NCI-H1436 (cell line): ENCODE measurements around the gene PANX1.
A peak's percentile ranks its signal among the peaks of the same experiment; 100 is the strongest.
"Not testable (repeated sequence)": the region's sequence is repeated elsewhere in the genome, so short reads cannot be mapped to it uniquely, and the experiment has no call there.

ENCODE experiments used
- DNase-seq: peaks from one replicate; lab custom pipeline; 2025; lab: John Stamatoyannopoulos, UW

The PANX1 gene

GRCh38 chr11:94128746-94129511, at the start of gene PANX1:
PANX1 (plus strand) TSS chr11:94128841; CDS start chr11:94129313, 472 bp downstream.
- peak; percentile 86 for DNase-seq

GRCh38 chr11:94084164-94084563, 44.5 kb upstream of the PANX1 start:
- no peak for DNase-seq

GRCh38 chr11:94088906-94089305, 39.7 kb upstream of the PANX1 start:
- DNase-seq, result no peak

- DNase-seq, result no peak
Measured at GRCh38 chr11:94089341-94089740, 39.3 kb upstream of the PANX1 start.

- no peak for DNase-seq
Measured at GRCh38 chr11:94090401-94090800, 38.2 kb upstream of the PANX1 start.

- DNase-seq, result no peak
Measured at GRCh38 chr11:94091091-94091490, 37.5 kb upstream of the PANX1 start.

- DNase-seq, result no peak
Measured at GRCh38 chr11:94100253-94100652, 28.4 kb upstream of the PANX1 start.

- DNase-seq, result no peak
Measured at GRCh38 chr11:94103471-94103870, 25.2 kb upstream of the PANX1 start.

- DNase-seq, result no peak
Measured at GRCh38 chr11:94104734-94105133, 23.9 kb upstream of the PANX1 start.

- DNase-seq, result no peak
Measured at GRCh38 chr11:94106716-94107115, 21.9 kb upstream of the PANX1 start.

- no peak for DNase-seq
Measured at GRCh38 chr11:94107363-94107762, 21.3 kb upstream of the PANX1 start.

- no peak for DNase-seq
Measured at GRCh38 chr11:94111241-94111640, 17.4 kb upstream of the PANX1 start.

- no peak for DNase-seq
Measured at GRCh38 chr11:94111660-94112059, 17.0 kb upstream of the PANX1 start.

GRCh38 chr11:94112206-94112953, 16.3 kb upstream of the PANX1 start:
- DNase-seq, result no peak

- DNase-seq, result no peak
Measured at GRCh38 chr11:94117197-94117574, 11.5 kb upstream of the PANX1 start.

GRCh38 chr11:94117871-94118270, 10.8 kb upstream of the PANX1 start:
- no peak for DNase-seq

- not testable (repeated sequence) for DNase-seq
Measured at GRCh38 chr11:94119676-94120075, 9.0 kb upstream of the PANX1 start.

GRCh38 chr11:94120516-94120915, 8.1 kb upstream of the PANX1 start:
- DNase-seq, result not testable (repeated sequence)

- no peak for DNase-seq
Measured at GRCh38 chr11:94120946-94121345, 7.7 kb upstream of the PANX1 start.

- DNase-seq, result no peak
Measured at GRCh38 chr11:94125407-94126115, 3.1 kb upstream of the PANX1 start.

- DNase-seq, result no peak
Measured at GRCh38 chr11:94127638-94128037, 1.0 kb upstream of the PANX1 start.

GRCh38 chr11:94128291-94128745, 323 bp upstream of the PANX1 start:
- no peak for DNase-seq
